Renal cortex interstitium (tissue), 15 donors: ENCODE data around the gene FAM83G. TPM values are rescaled to one million over a fixed set of nuclear protein-coding genes. Genes with fewer than 3 reads are reported as not detected.
"Not testable (repeated sequence)": the region's sequence is repeated elsewhere in the genome, so short reads cannot be mapped to it uniquely, and the experiment has no call there.

Experiments used
- DNase-seq, 11 donors: peaks; one replicate each; pipeline ENCODE4 v3.0.0-alpha.2; 2013; ENCODE audit warnings: low read depth in 9 of 11, low spot score in 4 of 11; ENCODE audit errors: extremely low read depth in 1 of 11
- long read RNA-seq, 16 experiments: transcript quantifications; one replicate each; lab custom pipeline, GENCODE V29; 2026
- polyA plus RNA-seq, 3 donors: library from polyadenylated mRNA; unstranded; fragments of 120-200 nt; gene quantifications; one replicate each; pipeline ENCODE4 v1.2.1, GENCODE V29; 2013; ENCODE audit not compliant: insufficient read length in 3 of 3

Gene FAM83G, protein sequence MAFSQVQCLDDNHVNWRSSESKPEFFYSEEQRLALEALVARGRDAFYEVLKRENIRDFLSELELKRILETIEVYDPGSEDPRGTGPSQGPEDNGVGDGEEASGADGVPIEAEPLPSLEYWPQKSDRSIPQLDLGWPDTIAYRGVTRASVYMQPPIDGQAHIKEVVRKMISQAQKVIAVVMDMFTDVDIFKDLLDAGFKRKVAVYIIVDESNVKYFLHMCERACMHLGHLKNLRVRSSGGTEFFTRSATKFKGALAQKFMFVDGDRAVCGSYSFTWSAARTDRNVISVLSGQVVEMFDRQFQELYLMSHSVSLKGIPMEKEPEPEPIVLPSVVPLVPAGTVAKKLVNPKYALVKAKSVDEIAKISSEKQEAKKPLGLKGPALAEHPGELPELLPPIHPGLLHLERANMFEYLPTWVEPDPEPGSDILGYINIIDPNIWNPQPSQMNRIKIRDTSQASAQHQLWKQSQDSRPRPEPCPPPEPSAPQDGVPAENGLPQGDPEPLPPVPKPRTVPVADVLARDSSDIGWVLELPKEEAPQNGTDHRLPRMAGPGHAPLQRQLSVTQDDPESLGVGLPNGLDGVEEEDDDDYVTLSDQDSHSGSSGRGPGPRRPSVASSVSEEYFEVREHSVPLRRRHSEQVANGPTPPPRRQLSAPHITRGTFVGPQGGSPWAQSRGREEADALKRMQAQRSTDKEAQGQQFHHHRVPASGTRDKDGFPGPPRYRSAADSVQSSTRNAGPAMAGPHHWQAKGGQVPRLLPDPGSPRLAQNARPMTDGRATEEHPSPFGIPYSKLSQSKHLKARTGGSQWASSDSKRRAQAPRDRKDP
- 1 to 10 TPM; 5.2 to 9.7 (median 7.4) TPM for polyA plus RNA-seq
- long read RNA-seq, donor 1: 0 reads
- long read RNA-seq, donor 2: 0 reads
- long read RNA-seq, donor 3, full-length matches to known transcripts: 1 of 1 reads
- long read RNA-seq, donor 3, partial matches to known transcripts: 0 of 1 reads
- long read RNA-seq, donor 3, other reads (novel, unspliced or antisense): 0 of 1 reads
- long read RNA-seq, donor 4: 0 reads
- long read RNA-seq, donor 5: 0 reads
- long read RNA-seq, donor 6, partial matches to known transcripts: 5 of 5 reads
- long read RNA-seq, donor 6, other reads (novel, unspliced or antisense): 0 of 5 reads
- long read RNA-seq, donor 7, full-length matches to known transcripts: 1 of 1 reads
- long read RNA-seq, donor 7, partial matches to known transcripts: 0 of 1 reads
- long read RNA-seq, donor 7, other reads (novel, unspliced or antisense): 0 of 1 reads
- long read RNA-seq, donor 8: 0 reads
- long read RNA-seq, donor 9: 0 reads
- long read RNA-seq, donor 10: 0 reads
- long read RNA-seq, donor 11, full-length matches to known transcripts: 1 of 1 reads
- long read RNA-seq, donor 11, partial matches to known transcripts: 0 of 1 reads
- long read RNA-seq, donor 11, other reads (novel, unspliced or antisense): 0 of 1 reads
- long read RNA-seq, donor 12: 0 reads
- long read RNA-seq, donor 13: 0 reads
- long read RNA-seq, donor 14, full-length matches to known transcripts: 1 of 1 reads
- long read RNA-seq, donor 14, partial matches to known transcripts: 0 of 1 reads
- long read RNA-seq, donor 14, other reads (novel, unspliced or antisense): 0 of 1 reads
- long read RNA-seq, donor 15: 0 reads
- long read RNA-seq, donor 16, full-length matches to known transcripts: 1 of 1 reads
- long read RNA-seq, donor 16, partial matches to known transcripts: 0 of 1 reads
- long read RNA-seq, donor 16, other reads (novel, unspliced or antisense): 0 of 1 reads

DNA sequence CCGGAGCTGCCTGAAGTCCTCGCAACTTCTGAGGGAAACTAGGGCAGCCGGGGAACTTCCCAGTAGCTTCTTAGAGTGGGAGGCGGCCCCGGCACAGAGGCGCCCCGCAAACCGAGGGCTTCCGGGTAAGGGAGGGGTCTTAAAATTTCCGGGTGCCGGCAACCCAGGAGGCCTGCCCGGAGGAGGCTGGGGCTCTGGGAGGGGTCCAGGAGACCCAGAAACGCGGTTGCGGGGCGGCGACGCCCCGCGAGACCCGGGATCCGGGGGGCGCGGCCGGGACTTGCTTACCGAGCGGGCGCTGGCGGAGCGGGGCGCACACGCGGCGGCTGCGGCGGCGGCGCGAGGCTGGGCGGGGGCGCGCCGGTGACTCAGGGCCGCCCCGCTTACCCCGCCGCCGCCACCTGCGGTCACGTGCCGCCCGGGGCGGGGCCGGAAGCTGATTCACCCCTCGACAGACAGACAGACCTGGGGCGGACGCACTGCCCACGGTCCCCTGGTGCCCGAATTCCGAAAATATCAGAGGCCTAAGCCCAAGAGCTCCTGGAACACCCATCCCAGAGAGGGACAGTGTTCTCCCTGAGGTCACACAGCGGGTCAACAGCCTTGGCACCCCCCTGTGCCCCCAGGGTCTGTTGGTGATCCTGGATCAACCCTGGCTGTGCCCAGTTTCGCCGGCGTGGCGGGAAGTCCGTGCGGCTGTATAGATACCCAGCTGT lies at the start of gene FAM83G:
FAM83G (minus strand) TSS at position 344 of the 716 bp plus-strand sequence. CDS start 723 bp downstream, outside the sequence.
- peak in 2 of 11 donors; percentile 25 to 44 for DNase-seq

DNA sequence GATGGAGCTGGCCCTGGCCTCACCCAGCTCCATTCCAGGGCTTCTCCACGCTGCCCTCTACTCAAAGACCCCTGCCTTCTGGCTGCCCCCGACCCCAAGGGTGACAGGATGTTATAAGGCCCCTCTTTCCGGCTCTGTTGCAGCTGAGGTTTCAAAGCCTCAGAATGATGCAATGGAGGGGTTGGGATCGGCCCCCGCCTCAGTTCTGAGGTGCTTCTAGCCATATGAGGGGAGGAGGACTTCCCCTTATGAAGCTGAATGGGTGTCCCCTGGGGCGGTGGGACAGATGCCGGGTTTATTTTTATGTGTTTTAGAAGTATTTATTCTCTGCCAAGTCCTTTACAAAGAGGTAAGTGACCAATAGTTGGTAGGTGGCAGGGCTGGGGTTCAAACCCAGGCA lies 44.3 kb upstream of the FAM83G start:
- DNase-seq: not testable (repeated sequence)

DNA sequence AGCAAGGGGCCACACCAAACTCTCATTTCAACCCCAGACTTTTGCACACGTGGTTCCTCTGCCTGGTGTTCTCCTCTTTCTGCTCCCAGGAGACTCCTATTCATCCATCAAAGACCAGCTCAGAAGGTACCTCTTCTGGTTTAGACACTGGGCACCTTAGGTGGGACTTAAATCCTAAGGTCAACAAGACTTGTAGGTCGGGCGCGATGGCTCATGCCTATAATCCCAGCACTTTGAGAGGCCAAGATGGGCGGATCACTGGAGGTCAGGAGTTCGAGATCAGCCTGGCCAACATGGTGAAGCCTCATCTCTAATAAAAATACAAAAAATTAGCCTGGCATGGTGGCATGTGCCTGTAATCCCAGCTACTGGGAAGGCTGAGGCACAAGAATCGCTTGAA lies 42.9 kb upstream of the FAM83G start:
- DNase-seq: not testable (repeated sequence)

DNA sequence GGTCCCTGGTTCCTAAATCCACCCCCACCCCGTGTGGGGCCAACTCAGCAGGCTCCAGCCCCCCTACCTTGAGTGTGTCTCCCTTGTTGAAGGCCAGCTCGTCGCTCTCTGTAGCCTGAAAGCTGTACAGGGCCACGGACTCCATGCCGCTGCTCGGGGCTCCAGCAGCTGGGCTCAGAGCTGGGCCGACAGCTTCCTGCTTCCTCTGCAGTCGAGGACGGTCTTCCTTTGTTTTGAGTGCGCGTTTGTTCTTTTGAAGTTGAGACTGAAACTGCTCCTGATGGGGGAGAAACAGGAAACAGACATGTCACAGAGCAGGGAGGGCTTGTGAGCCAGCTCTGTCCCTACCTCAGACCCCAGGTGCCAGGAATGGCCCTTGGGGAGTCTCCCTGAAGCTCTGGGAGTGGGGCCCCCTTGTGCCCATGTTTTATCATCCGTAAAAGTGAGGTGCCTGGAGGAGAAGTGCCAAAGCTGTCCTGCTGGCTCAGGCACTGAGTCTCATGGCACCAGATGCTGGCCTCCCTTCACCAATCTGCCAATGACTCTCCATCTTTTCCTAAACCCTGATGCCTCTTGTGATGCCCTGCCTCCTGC lies 42.3 kb upstream of the FAM83G start, which contains the start of gene GRAP:
GRAP (minus strand) TSS at position 176 of the 594 bp plus-strand sequence; CDS start at position 145, 31 bp downstream.
- not testable (repeated sequence) for DNase-seq

DNA sequence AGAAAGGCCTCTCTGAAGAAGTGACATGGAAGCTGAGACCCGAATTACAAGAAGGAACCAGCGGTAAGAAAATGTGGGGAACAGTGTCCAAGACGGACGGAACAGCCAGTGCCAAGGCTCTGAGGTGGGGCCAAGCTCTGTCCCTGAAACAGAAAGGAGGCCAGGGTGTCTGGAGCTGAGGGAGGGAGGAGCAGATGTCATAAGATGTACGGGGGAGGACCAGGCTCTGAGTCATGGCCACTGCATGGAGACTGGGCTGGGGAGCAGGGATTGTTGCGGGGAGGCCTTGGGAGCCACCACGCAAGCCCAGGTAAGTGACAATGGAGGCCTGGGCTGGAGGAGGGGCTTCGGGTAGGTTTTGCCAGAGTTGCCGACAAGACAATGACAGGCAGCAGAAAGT lies 40.1 kb upstream of the FAM83G start:
- DNase-seq: not testable (repeated sequence)

DNA sequence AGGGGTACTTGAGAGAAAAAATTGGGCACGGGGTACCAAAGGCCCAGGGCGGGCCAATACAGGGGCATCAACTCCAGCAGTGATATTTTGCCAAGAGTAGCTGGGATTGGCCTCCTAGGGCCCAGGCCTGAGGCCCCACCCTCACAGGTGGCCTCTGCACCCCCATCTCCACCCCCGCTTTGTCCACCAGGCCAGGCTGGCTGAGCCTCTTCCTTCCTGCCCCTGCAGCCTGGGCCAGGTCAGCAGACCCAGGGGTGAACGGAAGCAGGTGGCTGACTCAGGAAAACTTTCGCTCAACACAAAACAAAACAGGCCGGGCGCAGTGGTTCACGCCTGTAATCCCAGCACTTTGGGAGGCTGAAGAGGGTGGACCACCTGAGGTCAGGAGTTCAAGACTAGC lies 38.5 kb upstream of the FAM83G start:
- DNase-seq: not testable (repeated sequence)

DNA sequence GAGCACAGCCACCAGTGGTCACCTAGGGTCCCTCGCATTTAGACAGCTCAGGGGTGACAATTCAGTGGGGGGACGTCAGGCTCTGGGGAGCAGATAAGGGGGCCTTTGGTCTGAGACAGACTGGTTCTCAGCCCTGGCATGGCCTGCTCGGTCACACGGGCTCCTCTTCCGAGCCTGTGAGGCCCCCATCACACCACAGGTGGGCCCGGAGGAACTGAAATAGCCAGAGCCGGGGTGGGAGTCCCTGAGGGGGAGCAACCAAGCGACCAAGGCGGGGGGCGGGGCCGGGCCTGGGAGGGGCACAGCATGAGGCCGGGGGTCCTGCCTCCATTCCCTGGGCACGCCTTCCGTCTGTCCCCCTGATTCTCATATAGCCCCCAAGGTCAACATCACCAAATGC lies 37.8 kb upstream of the FAM83G start:
- not testable (repeated sequence) for DNase-seq

DNA sequence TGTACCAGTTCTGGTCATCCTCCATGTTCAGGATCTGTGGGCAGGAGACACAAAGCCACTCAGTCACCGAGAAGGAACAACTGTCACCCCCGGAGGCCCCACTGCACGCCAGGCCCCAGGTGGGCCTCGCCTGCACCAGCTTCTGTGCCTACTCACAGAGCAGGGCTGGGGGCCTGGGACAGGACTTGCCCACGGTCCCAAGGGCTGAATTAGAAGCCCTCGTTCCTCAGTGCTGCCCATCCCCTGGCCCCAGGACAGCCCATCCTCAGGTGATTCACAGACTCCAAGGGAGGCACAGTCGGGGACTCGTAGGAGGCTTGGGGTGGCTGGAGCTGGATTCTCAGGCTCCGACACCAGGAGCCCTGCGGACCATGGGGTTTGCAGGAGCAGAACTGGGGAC lies 37.3 kb upstream of the FAM83G start:
- not testable (repeated sequence) for DNase-seq

DNA sequence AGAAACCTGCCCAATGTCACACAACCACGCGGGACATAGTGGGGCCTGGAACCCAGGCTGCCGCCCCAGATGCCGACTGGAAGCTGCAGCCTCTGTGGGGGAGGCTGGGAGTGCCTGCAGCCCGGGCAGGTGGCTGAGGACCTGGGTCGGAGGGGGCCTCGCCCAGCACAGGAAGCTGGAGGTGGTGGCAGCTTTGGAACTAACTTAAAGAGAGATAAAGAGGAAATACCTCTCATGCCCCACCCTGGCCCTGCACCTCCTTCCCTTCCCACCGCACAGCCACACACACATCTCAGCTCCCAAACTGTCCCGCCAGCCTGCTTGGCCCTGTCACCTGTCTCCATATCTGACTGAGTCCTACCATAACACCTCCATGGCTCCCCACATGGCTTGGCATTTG lies 35.8 kb upstream of the FAM83G start:
- not testable (repeated sequence) for DNase-seq

DNA sequence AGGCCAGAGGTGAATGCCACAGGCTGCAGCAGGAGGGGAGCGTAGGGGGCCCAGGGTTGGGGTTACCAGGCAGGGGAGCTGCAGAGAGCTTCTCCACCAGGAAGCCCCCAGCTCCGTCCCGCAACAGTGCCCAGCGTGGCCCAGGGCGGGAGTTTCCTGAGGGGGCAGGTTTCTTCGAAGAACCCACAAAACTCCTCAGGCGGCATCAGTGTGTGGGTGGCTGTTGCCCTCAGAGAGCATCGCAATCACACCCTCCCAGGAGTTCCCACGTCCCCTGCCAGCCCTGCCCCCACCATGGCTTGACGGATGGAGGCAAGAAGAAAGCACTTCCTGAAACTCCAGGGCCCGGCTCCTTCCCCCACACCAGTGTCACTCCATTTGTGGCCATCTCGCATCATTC lies 34.2 kb upstream of the FAM83G start:
- DNase-seq: not testable (repeated sequence)

DNA sequence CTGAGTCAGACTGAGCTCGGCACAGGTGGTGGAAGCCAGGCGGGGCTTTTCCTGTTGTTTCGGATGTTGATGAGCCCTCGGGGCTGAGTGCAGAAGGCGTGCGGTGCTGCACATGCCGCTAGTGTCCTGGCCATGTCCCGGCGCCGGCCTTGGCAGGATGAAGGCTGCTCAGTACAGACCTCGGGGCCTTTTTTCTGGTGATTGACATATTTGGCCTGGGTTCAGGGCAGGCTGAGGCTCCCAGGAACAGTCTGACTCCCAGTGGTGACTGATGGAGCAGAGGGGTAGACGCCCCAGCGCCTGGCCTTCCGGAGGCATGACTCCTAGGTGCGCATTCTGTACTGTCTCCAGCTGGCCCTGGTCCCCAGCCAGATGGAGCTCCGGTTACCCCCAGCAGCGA lies 33.4 kb upstream of the FAM83G start:
- not testable (repeated sequence) for DNase-seq

DNA sequence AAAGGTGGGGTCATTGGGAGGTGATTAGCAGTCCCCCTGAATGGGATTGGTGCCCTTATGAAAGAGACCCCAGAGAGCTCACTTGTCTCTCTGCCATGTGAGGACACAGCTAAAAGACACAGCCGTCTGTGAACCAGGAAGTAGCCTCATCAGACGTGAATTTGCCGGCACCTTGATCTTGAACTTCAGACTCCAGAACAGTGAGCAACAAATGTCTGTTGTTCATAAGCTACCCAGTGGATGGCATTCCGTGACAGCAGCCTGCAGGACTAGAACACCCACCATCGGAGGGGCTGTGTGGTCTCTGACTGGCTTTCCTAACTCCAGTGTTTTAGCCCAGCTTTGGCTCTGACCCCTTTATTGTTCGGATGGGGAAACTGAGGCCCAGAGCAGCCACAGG lies 33.0 kb upstream of the FAM83G start:
- not testable (repeated sequence) for DNase-seq

DNA sequence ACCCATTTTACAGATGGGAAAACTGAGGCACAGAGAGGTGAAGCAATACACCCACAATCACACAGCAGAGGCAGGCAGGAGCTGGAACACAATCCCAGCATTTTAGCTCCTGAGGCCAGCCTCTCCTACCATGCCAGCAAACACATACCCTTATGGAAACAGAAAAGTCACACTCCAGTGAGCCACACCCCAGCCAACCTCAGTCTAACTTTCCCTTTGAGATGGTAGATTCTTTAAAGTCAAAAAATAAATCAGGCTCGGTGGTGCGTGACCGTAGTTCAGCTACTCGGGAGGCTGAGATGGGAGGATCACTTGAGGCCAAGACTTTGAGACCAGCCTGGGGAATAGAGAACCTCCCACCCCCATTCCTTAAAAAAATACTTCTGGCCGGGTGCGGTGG lies 31.6 kb upstream of the FAM83G start:
- not testable (repeated sequence) for DNase-seq

DNA sequence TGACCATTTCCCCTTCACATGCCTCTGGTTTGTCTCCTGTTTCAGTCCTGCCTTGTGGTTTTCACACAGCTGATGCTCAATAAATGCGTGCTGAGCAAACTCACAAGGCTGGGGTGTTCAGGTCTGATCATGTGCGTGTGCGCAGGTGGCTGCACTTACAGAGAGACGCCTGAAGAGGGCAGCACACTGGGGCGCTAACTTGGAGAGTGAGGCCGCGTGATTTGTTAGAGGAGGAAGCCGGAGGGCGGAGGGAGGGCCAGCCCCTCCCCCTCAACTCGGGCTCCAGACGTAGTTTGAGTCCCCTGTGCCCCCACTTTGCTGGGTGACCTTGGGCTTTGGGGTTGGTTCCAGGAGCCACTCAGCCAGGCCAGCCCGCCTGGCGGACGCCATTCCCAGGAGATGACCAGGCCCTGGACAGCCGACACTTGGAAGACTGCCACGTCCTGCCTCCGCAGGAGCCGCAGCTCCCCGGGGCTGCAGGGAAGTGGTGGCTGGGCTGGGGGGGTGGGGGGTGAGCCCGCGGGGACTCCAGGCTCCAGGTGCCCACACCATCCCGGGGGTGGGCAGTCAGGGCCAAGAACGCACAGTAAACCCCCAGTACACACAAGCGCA lies 27.9 kb upstream of the FAM83G start:
- not testable (repeated sequence) for DNase-seq

DNA sequence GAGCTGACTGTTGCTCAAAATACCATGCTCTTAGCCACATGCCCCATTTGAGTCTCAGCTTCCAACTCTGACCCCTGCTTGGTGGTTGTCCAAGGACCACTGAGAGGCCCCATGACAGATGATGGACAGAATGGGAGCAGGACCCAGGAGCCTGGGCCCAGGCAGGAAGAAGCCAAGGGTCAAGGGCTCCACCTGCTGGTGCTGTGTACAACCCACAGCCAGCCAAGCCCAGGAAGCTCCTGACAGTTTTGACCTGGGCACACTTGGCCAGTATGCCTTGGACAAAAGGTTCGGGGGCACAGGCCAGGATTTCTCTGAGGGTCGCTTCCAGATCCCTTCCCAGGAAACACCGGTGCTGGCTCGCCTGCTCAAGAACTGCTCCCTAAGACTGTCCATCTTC lies 27.2 kb upstream of the FAM83G start:
- not testable (repeated sequence) for DNase-seq

DNA sequence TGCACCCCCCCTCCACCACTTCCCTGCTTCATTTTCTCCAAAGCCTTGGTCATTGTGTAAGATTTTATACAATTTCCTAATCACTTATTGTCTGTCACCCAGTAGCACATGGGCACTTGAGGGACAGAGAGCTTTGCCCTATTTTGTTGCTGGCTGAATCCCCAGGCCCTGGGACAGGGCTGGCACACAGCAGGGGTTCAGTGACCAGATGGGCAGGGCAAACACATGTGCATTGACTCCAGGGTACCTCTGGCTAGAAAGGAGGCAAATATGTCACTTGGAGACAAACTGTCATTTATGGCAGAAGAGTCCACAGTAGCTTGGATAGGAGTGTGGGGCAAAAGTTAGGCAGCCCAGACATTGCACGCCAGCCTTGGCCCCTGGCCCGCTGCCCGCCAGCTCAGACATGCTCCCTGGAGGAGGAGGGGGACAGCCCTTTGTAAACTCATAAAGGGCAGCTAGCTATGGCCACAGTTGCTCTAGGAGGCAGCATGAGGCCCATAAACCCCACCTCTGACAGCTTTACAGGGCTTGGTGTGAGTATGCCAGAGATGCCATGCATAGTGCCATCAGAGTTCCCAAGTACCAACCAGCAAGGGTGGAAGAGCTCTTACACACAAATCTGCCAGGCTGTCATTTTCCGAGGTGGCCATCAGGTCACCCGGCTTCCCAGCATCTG lies 26.3 kb upstream of the FAM83G start:
- not testable (repeated sequence) for DNase-seq
